ENCODE measurements around the gene SHB.
"Not testable (repeated sequence)": the region's sequence is repeated elsewhere in the genome, so short reads cannot be mapped to it uniquely, and the experiment has no call there.

SHB gene

GRCh38 chr9:38062498-38063362 is 6.3 kb downstream of the SHB start:
- DNase-seq, result no peak

- DNase-seq, result no peak
Observed at GRCh38 chr9:38062106-38062497, 6.9 kb downstream of the SHB start.

GRCh38 chr9:38061326-38061977 is 7.6 kb downstream of the SHB start:
- no peak for DNase-seq

DNA sequence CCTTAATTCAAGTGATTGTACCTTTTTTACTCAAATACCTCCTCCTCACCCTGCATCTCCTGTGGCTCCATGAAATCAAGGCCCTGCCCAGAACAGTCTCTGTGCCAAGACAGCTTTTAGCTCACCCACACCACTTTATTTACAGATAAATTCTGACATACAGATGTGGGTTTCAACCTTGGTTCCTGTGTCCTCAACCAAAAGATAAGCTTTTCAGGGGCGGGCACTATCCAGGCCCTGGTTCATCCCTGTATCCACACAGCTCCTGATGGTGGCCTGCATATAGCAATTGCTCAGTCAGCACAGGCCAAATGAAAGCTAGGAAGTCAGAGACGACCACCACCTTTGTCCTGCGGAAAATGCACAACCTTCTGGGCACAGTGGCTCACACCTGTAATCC is 8.3 kb downstream of the SHB start:
- DNase-seq, result no peak

GRCh38 chr9:38059233-38059936 is 9.6 kb downstream of the SHB start:
- no peak for DNase-seq

- no peak for DNase-seq
Observed at GRCh38 chr9:38058452-38059232, 10.4 kb downstream of the SHB start.

DNA sequence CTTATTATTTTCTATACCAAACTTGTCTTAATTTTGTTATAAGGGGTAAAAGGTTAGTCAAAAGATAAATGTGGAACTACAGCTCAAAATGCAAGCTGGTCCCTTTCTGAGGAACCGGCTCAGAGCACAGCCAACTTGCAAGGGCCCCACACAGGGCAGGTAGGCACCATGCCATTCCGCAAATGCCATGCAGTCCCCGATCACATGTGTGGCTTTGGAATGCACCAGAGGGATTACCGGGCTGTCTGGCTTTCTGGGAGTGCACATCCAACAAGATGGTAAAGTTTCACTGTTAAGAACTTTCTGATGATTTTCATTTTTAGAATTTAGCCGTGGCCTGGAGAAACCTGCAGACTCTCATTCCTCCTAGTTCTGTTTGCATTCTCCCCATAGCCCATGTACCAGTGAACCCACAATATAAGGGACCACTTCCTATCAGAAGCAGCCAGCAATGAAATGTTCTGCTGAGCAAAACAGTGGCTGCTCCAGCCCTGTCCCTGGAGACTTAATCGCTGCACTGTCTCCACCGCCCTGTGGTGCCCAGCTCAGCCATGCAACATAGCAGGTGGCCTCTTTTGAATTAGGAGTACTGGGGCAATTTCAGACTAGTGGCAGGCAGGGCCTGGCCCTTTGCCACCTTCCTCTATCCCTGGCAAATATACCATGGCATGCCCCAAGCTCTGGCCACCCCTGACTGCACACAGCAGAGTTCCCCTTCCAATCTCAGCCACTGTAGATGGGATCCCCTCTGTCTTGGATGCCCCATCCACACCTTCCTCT is 11.4 kb downstream of the SHB start:
- peak; percentile 43 for DNase-seq

DNA sequence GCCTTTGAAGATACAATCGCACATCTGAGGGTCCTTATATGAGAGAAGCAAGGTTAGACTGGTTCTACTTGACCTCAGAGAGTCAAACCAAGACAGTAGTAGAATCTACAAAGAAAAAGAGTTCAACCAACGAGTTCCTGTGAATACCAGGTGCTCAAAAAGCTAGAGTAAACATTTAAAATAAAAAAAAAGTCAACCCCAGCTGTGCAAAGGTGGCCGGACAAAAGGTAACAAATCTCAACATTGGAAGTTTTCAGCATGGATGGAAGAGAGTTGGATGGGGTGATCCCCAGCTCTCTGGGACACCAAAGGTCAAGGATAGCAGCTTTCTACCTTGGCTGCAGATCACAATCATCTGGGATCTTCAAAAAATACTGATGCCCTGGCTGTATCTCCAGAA is 14.4 kb downstream of the SHB start:
- DNase-seq, result no peak

- DNase-seq, result no peak
Observed at GRCh38 chr9:38053697-38054461, 15.1 kb downstream of the SHB start.

DNA sequence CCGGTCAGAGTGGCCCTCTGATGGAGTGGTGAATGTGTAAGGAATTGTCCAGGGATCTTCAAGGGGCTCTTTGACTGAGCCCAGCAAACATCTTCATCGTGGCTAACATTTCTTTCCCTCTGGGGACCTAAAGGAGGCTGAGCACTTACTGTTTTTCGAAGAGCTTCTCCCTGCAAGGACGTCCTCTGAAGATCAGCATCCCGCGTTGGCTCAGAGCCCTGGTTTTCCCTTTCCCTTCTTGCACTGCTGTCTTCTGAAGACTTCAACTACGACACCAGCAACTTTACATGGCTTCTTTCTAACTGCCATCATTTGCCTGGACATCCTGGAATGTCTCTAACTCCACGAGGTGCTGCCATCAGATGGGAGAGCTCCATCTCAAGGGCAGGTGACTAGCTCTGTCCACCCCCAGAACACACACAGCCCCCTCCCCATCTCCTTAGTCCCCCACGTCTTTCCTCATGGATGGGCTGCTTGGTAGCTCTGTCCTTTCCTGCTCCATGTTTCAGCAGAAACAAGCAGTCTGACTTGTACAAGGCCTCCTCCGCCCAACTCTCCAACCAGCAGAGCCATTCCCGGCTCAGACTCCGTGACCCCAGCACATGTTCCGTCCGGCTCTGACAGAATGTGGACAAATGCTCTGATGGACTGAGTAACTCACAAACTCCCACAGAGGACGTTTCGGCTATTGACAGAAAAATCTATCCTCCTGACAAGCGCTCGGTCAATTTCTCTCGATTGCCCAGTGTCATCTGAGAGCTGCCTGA is 17.1 kb downstream of the SHB start:
- DNase-seq, result no peak

- DNase-seq, result no peak
Observed at GRCh38 chr9:38048316-38048969, 20.6 kb downstream of the SHB start.

DNA sequence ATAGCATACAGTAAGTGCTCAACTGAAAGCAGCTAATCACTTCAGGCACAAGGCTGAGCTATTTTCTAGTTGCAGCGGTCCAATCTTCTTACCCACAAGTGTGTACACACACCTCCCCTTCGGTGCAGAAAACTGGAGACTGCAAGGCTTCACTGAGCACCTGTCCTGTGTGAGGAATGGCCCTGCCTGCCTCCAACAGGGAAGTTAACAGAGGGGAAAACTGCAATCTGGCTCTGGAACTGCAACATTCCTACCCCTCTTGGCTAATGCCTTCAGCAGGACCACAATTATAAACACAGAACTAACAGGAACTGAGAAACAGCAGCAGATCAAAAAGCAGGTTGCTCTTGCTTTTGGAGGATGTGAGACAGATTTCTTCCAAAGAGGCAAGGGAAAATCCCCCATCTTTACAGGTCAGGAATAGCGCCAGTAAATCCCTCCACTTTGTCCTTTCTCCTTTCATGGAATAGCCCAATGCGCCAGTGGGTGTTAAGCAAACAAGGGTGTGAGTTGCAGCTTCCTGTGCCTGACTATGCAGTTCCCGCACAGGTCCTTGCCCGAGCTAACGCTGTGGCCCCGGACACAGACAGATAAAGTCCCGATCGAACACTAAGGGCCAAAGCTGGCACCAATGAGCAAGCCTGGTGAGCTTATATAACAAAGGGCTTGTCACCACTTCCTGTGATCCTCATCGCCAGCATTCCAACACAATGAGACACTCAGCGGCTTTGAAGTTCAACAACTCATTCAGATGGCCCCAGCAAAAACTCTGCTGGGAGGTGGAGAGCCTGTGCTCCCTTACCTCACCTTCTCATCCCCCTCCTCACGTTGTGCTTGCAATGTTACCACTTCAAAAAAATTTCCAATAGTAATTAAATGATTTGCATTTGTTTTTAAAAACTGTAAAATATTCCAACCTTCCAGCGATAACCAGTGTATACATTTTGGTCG is 21.5 kb downstream of the SHB start:
- peak; percentile 86 for DNase-seq

- no peak for DNase-seq
Observed at GRCh38 chr9:38046661-38047300, 22.2 kb downstream of the SHB start.

DNA sequence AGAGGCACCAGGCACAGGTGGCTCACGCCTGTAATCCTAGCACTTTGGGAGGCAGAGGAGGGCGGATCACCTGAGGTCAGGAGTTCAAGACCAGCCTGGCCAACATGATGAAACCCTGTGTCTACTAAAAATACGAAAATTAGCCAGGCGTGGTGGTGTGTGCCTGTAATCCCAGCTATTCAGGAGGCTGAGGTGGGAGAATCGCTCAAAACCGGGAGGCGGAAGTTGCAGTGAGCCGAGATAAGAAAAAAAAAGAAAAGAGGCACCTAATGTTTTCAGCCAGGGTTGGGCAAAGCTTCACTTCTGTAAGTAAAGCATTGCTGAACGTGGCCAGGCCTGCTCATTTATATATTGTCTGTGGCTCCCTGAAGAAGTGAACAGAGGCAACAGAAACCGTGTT is 23.1 kb downstream of the SHB start:
- DNase-seq, result not testable (repeated sequence)

GRCh38 chr9:38044706-38045105 is 24.3 kb downstream of the SHB start:
- no peak for DNase-seq

- DNase-seq, result peak; percentile 31
Observed at GRCh38 chr9:38043931-38044623, 24.9 kb downstream of the SHB start.

DNA sequence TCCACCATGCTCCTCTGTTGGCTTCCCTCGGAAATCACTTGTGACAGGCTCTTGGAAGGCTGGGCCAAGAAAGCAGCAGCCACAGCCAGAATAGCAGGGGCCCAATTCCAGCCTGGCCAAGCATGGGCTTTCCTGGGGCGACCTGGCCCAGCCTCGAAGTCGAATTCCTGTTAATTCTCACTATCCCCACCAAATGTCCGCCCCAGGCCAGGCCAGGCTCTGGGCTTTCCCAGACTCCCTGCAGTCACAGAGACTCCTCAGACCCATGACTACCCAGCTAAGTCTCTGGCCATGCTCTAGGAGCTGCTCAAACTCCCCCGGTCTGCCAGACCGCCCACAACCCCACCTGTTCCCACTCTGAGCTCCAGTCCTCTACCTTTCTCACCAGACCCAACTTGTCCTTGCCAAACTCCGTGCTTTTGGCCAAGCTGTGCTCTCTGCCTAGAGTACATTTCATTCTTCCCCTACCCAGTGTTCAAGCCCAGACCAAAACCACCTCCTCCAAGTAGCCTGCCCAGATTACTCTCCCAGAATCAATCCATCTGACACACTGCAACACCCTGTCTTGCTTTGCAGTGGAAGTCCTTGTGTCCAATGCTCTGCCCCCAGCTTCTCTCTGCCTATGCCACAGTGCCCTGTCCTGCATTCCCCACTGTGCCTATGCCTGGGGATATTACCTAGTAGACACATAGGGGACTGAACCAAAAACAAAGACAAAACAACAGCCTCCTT is 26.2 kb downstream of the SHB start:
- peak; percentile 32 for DNase-seq

Measured in eye (tissue), 1 donor.